Measurements from ENCODE around the gene PAPOLA. TPM values are rescaled to one million over a fixed set of nuclear protein-coding genes. Genes with fewer than 3 reads are reported as not detected.

Gene PAPOLA
- total RNA-seq, 1 experiment from 2014 or later, result 223 TPM

DNA sequence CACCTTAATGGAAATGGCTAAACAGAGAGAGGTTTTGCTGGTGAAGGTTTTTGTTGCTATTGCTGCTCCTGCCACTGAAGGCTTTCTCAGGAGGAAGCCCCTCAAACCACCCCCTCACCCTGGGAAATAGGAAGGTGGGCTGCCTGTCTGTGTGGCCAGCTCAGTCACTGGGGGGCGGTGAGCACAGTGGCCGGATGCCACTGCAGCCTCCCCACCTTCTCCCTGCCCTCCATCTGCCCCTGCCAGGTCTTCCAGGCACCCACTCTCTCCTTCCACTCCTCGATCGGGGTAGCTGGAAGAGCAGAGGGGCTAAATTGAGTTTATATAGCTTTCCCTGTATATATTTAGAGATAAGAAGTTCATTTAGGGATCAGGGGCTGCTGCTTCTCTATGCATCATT is 80.8 kb downstream of the PAPOLA start:
- Histone ChIP-seq H2AFZ (ENCODE audit: low read depth, low read length, poor library complexity, severe bottlenecking) (no peak overlapping the region), H3K27ac (ENCODE audit: low read depth, low read length) (no peak overlapping the region), H3K9me2 (ENCODE audit: insufficient read depth) (no peaks in the 10 kb centered on the region), H3K79me2 (ENCODE audit: insufficient read depth, low read length) (no peaks in the 10 kb centered on the region), H3K4me2 (ENCODE audit: low read length) (no peak overlapping the region), H4K20me1 (ENCODE audit: insufficient read depth) (no peaks in the 10 kb centered on the region), H3K9ac (ENCODE audit: low read length) (no peak overlapping the region), H3K9me3 (ENCODE audit: control insufficient read depth in 1 of 2, insufficient read depth in 1 of 2, low read depth in 1 of 2, low read length in 2 of 2) (no peaks in the 10 kb centered on the region), H3K27me3 (ENCODE audit: insufficient read depth, low read length) (no peaks in the 10 kb centered on the region), H3K36me3 (ENCODE audit: control insufficient read depth in 1 of 2, insufficient read depth in 2 of 2, low read length in 2 of 2) (no peaks in the 10 kb centered on the region), H3K4me1 (ENCODE audit: control insufficient read depth in 1 of 2, insufficient read depth in 2 of 2, low read length in 2 of 2) (peaks cover 0 to 4% of the 10 kb centered on the region in 2 experiments; a peak in 1 of 4 replicates), H3K4me3 (replicated peaks in 1 of 2; ENCODE audit: low read depth in 1 of 2, low read length in 2 of 2) (no peak overlapping the region)
- TF ChIP-seq TCF7L2 (IDR thresholded peaks at IDR 0.05; ENCODE audit: borderline replicate concordance, extremely low read depth, insufficient read depth, insufficient read length) (no peak), SRF (IDR thresholded peaks at IDR 0.05; ENCODE audit: low read depth) (no peak), JUND (IDR thresholded peaks at IDR 0.05) (no peak), ZNF274 (IDR thresholded peaks at IDR 0.05; ENCODE audit: low read depth, low read length) (no peak), EZH2phosphoT487 (IDR thresholded peaks at IDR 0.05; ENCODE audit: borderline replicate concordance) (no peak), ELF1 (IDR thresholded peaks at IDR 0.05; ENCODE audit: borderline replicate concordance, low read depth) (no peak), POLR2A (IDR thresholded peaks at IDR 0.05; ENCODE audit: borderline replicate concordance, extremely low read depth, insufficient read depth, insufficient read length) (no peak), SP1 (IDR thresholded peaks at IDR 0.05; ENCODE audit: low read depth) (no peak), POLR2AphosphoS5 (IDR thresholded peaks at IDR 0.05; ENCODE audit: low read depth, low read length) (no peak), EZH2 (IDR thresholded peaks at IDR 0.05) (no peak), SIN3A (IDR thresholded peaks at IDR 0.05; ENCODE audit: low read depth) (no peak)
- TF ChIP-seq, protein P1, sequence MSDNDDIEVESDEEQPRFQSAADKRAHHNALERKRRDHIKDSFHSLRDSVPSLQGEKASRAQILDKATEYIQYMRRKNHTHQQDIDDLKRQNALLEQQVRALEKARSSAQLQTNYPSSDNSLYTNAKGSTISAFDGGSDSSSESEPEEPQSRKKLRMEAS (IDR thresholded peaks at IDR 0.05), result no peak
- TF ChIP-seq, protein P2, sequence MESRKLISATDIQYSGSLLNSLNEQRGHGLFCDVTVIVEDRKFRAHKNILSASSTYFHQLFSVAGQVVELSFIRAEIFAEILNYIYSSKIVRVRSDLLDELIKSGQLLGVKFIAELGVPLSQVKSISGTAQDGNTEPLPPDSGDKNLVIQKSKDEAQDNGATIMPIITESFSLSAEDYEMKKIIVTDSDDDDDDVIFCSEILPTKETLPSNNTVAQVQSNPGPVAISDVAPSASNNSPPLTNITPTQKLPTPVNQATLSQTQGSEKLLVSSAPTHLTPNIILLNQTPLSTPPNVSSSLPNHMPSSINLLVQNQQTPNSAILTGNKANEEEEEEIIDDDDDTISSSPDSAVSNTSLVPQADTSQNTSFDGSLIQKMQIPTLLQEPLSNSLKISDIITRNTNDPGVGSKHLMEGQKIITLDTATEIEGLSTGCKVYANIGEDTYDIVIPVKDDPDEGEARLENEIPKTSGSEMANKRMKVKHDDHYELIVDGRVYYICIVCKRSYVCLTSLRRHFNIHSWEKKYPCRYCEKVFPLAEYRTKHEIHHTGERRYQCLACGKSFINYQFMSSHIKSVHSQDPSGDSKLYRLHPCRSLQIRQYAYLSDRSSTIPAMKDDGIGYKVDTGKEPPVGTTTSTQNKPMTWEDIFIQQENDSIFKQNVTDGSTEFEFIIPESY (IDR thresholded peaks at IDR 0.05; ENCODE audit: extremely low read depth, insufficient replicate concordance, low read length), result no peak
- TF ChIP-seq, protein P3, sequence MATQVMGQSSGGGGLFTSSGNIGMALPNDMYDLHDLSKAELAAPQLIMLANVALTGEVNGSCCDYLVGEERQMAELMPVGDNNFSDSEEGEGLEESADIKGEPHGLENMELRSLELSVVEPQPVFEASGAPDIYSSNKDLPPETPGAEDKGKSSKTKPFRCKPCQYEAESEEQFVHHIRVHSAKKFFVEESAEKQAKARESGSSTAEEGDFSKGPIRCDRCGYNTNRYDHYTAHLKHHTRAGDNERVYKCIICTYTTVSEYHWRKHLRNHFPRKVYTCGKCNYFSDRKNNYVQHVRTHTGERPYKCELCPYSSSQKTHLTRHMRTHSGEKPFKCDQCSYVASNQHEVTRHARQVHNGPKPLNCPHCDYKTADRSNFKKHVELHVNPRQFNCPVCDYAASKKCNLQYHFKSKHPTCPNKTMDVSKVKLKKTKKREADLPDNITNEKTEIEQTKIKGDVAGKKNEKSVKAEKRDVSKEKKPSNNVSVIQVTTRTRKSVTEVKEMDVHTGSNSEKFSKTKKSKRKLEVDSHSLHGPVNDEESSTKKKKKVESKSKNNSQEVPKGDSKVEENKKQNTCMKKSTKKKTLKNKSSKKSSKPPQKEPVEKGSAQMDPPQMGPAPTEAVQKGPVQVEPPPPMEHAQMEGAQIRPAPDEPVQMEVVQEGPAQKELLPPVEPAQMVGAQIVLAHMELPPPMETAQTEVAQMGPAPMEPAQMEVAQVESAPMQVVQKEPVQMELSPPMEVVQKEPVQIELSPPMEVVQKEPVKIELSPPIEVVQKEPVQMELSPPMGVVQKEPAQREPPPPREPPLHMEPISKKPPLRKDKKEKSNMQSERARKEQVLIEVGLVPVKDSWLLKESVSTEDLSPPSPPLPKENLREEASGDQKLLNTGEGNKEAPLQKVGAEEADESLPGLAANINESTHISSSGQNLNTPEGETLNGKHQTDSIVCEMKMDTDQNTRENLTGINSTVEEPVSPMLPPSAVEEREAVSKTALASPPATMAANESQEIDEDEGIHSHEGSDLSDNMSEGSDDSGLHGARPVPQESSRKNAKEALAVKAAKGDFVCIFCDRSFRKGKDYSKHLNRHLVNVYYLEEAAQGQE (IDR thresholded peaks at IDR 0.05; ENCODE audit: low read depth), result no peak
- TF ChIP-seq, protein P4, sequence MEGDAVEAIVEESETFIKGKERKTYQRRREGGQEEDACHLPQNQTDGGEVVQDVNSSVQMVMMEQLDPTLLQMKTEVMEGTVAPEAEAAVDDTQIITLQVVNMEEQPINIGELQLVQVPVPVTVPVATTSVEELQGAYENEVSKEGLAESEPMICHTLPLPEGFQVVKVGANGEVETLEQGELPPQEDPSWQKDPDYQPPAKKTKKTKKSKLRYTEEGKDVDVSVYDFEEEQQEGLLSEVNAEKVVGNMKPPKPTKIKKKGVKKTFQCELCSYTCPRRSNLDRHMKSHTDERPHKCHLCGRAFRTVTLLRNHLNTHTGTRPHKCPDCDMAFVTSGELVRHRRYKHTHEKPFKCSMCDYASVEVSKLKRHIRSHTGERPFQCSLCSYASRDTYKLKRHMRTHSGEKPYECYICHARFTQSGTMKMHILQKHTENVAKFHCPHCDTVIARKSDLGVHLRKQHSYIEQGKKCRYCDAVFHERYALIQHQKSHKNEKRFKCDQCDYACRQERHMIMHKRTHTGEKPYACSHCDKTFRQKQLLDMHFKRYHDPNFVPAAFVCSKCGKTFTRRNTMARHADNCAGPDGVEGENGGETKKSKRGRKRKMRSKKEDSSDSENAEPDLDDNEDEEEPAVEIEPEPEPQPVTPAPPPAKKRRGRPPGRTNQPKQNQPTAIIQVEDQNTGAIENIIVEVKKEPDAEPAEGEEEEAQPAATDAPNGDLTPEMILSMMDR (IDR thresholded peaks at IDR 0.05 in 2 of 3, conservative IDR thresholded peaks at IDR 0.05 in 1 of 3; ENCODE audit: borderline replicate concordance in 1 of 3, insufficient read depth in 1 of 3, low read depth in 2 of 3, low read length in 2 of 3), result no peak
- TF ChIP-seq, protein P5, sequence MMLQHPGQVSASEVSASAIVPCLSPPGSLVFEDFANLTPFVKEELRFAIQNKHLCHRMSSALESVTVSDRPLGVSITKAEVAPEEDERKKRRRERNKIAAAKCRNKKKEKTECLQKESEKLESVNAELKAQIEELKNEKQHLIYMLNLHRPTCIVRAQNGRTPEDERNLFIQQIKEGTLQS (IDR thresholded peaks at IDR 0.05), result no peak
- no peak for DNase-seq (ENCODE audit: low read depth, low spot score)
- RAD21 ChIA-PET (ENCODE audit: low non-redundant PET in 1 of 2, low total read pairs in 2 of 2, uncharacterized antibody in 2 of 2, unreplicated experiment in 2 of 2), result no interaction called here
- CTCF ChIA-PET, result interaction anchor here (1.3 to 2.4 kb wide), 2 partner anchors 158 to 270 kb away, joined by 9 to 12 read pairs; no protein-coding TSS in a partner anchor
- intact Hi-C loops (cut with micrococcal nuclease), result loop anchor here (5.0 to 10.0 kb wide), 2 partner anchors 84 to 692 kb away; no protein-coding TSS in a partner anchor
- no peak for ATAC-seq
- no TSS peak for BruUV-seq (replicated peaks)
- POLR2A ChIA-PET, result no interaction called here

Data from HCT116 (cell line).